Renal cortical epithelial cell (primary cell): ENCODE data around the gene JAM3. TPM values are rescaled to one million over a fixed set of nuclear protein-coding genes. Genes with fewer than 3 reads are reported as not detected.
"Not testable (repeated sequence)": the region's sequence is repeated elsewhere in the genome, so short reads cannot be mapped to it uniquely, and the experiment has no call there.

ENCODE experiments used
- DNase-seq: peaks from one replicate; pipeline ENCODE4 v3.0.0-alpha.2; 2011; ENCODE audit warnings: low read depth
- total RNA-seq: library from RNA; depleted of rRNA; stranded (reverse); fragments of >200 nt; gene quantifications from 2 replicates; pipeline ENCODE4 v1.2.3, GENCODE V29; 2014

JAM3 gene
- total RNA-seq, 1 donor from 2014 or later, result 23.3 TPM

- DNase-seq, result no peak
Observed at GRCh38 chr11:134101282-134101681, 32.4 kb downstream of the JAM3 start.

- no peak for DNase-seq
Observed at GRCh38 chr11:134110252-134110815, 41.5 kb downstream of the JAM3 start.

DNA sequence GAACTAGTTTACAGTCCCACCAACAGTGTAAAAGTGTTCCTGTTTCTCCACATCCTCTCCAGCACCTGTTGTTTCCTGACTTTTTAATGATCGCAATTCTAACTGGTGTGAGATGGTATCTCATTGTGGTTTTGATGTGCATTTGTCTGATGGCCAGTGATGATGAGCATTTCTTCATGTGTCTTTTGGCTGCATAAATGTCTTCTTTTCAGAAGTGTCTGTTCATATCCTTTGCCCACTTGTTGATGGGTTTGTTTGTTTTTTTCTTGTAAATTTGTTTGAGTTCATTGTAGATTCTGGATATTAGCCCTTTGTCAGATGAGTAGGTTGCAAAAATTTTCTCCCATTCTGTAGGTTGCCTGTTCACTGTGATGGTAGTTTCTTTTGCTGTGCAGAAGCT lies 44.9 kb downstream of the JAM3 start:
- not testable (repeated sequence) for DNase-seq

- no peak for DNase-seq
Observed at GRCh38 chr11:134116210-134116609, 47.3 kb downstream of the JAM3 start.

GRCh38 chr11:134118006-134118405 lies 49.1 kb downstream of the JAM3 start:
- peak; percentile 13 for DNase-seq

GRCh38 chr11:134119094-134119493 lies 50.2 kb downstream of the JAM3 start:
- no peak for DNase-seq

GRCh38 chr11:134120143-134120850 lies 51.4 kb downstream of the JAM3 start:
- DNase-seq, result no peak

DNA sequence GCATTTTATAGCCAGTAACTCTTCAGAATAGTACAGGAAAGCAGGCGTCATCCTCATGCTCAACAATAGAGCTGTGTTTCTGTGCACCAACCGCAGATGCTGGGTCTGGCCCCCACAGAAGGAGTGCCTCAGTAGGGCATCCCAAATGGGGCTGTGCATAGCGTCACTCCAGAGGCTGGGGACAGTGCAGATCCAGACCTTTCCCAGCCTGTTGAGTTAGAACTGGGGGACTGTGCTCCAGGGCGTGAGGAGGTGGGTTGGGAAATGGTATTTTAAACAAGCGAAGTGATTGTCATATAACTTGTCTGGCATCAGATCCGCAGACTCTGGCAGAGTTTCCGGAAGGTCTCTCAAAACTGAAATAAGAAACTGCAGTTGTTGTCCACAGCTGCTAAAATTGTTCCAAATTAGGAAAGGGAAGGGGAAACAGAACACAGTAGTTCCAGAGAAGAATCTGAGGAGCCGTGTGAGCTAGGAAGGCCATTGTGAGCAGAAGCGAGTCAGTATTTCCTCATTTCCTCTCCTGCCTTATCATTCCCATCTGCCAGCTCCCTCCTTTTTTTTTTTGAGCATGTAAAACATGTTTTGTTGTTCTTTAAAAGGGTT lies 52.2 kb downstream of the JAM3 start:
- DNase-seq, result no peak

GRCh38 chr11:134124660-134125451 lies 56.0 kb downstream of the JAM3 start:
- DNase-seq, result no peak

- DNase-seq, result no peak
Observed at GRCh38 chr11:134125507-134125906, 56.6 kb downstream of the JAM3 start.

DNA sequence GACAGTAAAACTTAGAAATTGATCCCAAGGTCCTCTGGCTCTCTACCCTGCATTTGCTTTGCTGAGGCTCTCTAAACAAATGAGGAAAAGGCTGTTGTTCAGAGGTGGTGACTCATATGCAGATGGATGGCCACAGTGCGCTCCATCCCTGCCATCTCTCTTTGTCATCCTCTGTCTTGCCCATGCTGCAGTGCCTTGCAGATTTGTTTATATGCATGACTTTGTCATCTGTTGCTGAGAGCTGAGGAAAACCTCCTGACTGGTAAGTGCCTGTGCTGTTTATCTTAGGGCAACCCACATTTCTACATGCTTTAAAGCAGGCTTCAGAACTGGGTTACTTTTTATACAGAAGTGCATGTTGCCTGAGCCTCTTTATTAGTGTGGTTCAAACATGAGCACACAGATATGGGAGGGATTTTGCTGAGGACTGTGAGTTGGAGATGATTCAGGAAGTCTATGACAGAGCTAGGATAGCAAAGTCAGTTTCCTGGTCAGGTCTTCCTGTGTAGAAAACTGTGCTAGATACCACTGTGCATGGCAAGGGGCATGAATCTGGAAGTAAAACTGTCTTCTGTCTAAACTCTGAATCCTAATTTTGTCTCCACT lies 57.4 kb downstream of the JAM3 start:
- peak; percentile 7 for DNase-seq

DNA sequence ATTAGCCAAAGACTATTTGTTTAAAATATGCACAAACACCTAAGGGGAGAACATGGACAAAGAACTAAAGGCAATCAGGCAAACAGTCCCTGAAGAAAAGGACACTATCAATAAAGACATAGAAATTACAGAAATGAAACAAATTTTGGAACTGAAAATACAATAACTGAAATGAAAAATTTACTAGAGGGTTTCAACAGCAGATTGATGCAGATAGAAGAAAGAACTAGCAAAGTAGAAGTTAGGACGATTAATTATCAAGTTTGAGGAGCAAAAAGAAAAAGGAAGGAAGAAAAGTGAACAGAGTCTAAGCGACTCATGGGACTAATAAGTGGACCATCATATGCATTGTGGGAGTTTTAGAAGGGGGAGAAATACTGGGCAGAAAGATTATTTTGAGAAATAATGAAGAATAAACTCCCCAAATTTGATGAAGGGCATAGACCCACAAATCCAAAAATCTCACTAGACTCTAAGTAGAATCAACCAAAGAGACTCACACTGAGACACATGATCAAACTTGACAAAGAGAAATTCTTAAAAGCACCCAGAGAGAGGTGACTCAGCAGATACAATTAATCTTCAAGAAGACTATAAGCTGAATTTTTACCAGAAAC lies 62.9 kb downstream of the JAM3 start:
- DNase-seq, result no peak

DNA sequence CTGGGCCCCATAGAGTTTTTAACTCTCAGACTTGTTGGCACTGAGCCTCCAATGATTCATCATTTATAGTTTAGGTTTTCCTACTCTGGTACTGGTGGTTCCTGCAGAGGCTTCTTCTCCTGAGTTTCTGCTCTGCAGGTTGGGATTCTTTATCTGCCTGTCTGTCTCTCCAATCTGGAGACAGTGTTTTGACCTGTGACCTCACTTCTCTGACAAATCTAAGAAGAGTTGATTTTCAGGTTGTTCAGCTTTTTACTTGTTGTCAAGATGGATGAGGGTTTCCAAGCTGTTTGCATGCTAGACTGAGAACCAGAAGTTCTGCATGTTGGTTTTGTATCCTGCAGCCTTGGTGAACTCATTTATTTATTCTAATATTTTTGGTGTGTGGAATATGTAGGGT lies 63.9 kb downstream of the JAM3 start:
- no peak for DNase-seq

DNA sequence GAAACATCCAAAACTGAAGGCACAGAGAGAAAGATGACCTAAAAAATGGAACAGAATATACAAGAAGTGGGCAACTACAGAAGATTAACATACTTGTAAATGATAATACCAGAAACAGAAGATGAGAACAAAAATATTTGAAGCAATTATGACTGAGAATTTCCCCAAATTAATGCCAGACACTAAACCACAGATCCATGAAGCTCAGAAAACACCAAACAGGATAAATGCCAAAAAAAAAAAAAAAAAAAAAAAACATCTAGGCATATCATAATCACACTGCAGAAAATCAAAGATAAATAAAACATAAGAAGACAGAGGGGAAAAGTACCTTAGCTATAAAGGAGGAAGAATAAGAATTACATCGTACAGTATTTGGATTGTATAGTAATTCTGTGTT lies 65.3 kb downstream of the JAM3 start:
- DNase-seq, result no peak

DNA sequence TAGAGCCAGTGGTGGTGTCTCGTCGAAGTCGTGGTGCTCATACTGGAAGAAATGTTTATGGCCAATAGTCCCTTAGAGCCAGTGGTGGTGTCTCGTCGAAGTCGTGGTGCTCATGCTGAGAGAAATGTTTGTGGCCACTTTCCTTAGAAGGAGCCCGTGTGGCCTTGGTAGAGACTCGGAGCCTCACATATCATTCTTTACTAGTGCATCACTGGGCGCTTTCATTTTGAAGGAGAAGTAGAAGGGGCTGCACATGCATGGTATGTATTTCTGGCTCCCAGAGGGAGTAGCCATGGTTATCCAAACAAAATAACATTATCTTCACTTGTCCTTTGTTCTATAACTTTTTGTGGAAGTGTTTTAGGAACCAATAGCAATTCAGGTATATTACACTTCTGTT lies 69.5 kb downstream of the JAM3 start:
- no peak for DNase-seq

- no peak for DNase-seq
Observed at GRCh38 chr11:134139303-134139872, 70.5 kb downstream of the JAM3 start.

GRCh38 chr11:134139873-134140331 lies 71.0 kb downstream of the JAM3 start:
- DNase-seq, result peak; percentile 79

DNA sequence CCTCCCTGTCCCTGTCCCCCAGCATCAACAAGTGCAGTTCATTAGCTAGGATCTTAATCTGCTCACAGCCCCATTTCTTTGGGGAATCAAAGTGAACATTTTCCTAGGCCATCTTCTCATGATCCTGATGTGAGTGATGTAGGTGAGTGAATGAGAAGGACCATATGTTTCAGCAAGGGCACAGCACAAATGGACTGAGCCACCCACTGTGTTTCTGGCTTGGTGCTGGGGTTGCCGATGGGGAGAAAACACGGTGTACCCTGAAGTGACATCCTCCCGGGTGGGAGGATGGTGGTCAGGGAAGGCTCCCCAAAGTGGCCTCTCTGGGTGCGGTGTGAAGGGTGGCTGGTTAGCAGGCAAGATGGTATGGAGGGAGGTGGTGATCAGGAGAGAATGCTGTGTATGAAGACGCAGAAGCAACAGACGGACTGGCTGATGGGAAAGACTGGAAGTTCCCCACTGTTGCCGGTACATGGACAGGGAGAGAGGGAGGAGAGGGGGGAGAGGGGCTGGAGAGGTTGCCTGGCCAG lies 72.2 kb downstream of the JAM3 start:
- no peak for DNase-seq

- no peak for DNase-seq
Observed at GRCh38 chr11:134142536-134142935, 73.7 kb downstream of the JAM3 start.

DNA sequence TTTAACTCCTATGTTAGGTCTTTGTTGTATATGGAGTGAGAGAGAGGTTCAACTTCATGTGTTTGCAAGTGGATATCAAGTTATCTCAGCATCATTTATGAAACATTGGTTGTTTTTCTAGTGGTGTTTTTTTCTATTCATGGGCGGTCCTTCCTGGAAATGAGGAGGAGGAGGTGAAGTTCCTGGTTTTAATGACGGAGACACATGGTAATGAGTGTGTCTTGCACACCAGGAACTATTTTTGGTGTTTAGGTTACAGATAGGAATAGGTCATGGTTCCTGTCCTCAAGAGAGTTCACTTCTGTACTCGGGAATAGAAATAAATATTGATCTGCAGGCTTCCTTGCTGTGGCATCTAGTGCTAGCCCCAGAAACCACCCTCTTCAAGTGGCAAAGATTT lies 74.9 kb downstream of the JAM3 start:
- DNase-seq, result no peak

DNA sequence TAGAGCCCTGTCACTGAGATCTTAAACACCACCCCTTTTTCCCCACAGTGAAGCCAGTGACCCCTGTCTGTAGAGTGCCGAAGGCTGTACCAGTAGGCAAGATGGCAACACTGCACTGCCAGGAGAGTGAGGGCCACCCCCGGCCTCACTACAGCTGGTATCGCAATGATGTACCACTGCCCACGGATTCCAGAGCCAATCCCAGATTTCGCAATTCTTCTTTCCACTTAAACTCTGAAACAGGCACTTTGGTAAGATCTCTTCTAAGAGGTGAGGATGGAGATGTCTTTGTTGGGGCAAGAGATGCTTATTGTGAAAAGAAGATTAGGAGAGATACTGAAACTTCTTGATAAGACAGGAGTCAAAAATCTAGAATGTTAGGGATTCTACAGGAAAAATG lies 75.9 kb downstream of the JAM3 start:
- peak; percentile 16 for DNase-seq
